H1 (cell line): ENCODE data around the gene AIM2. TPM values are rescaled to one million over a fixed set of nuclear protein-coding genes. Genes with fewer than 3 reads are reported as not detected.
"Not testable (repeated sequence)": the region's sequence is repeated elsewhere in the genome, so short reads cannot be mapped to it uniquely, and the experiment has no call there.

Experiments used
- CTCF ChIA-PET: fragments of 300-600 bp; sonication (Branson Sonifier 250); formaldehyde crosslinking; loops from one replicate; lab custom pipeline; 2021; ENCODE audit not compliant: partially characterized antibody; lab: Charles Lee
- POLR2A ChIA-PET: fragments of 300-600 bp; sonication (Branson Sonifier 250); formaldehyde crosslinking; loops from one replicate; lab custom pipeline; 2021; ENCODE audit warnings: inconsistent platforms; ENCODE audit not compliant: partially characterized antibody; lab: Charles Lee
- DNase-seq, 2 experiments: peaks; one replicate each; pipeline versions ENCODE4 v3.0.0 to v3.0.0-alpha.2; 2010 to 2022; ENCODE audit warnings: low spot score in 2 of 2, low read depth in 1 of 2, mixed read lengths in 1 of 2
- FAIRE-seq: peaks from 2 replicates; lab custom pipeline; 2011; peaks lifted over from hg19 to GRCh38; lab: Jason Lieb, UNC
- H2AFZ ChIP-seq: 2 replicates; pipeline ENCODE4 v1.8.1; 2012; ENCODE audit warnings: low read length, inconsistent platforms
- H2AK5ac ChIP-seq: 2 replicates; pipeline ENCODE4 v1.6.1; 2013; ENCODE audit warnings: low read depth, low read length
- H2BK120ac ChIP-seq: replicated peaks from 2 replicates; pipeline ENCODE3; 2013; ENCODE audit warnings: low read depth, low read length, inconsistent platforms
- H2BK12ac ChIP-seq: 2 replicates; pipeline ENCODE4 v1.6.1; 2013; ENCODE audit warnings: low read depth, low read length
- H2BK15ac ChIP-seq: 2 replicates; pipeline ENCODE4 v1.6.1; 2013; ENCODE audit warnings: low read length
- H2BK20ac ChIP-seq: 2 replicates; pipeline ENCODE4 v1.6.1; 2013; ENCODE audit warnings: low read length
- H2BK5ac ChIP-seq: 2 replicates; pipeline ENCODE4 v1.6.1; 2013; ENCODE audit warnings: low read depth, low read length
- H3K14ac ChIP-seq: 2 replicates; pipeline ENCODE4 v1.6.1; 2013; ENCODE audit warnings: inconsistent platforms; ENCODE audit not compliant: insufficient read length
- H3K18ac ChIP-seq: 2 replicates; pipeline ENCODE4 v1.6.1; 2013; ENCODE audit warnings: low read length; ENCODE audit errors: extremely low read depth
- H3K23ac ChIP-seq: 2 replicates; pipeline ENCODE4 v1.6.1; 2013; ENCODE audit warnings: inconsistent platforms; ENCODE audit not compliant: insufficient read length
- H3K23me2 ChIP-seq: 2 replicates; pipeline ENCODE4 v1.6.1; 2013; ENCODE audit warnings: low read depth, low read length
- H3K27ac ChIP-seq: 2 replicates; pipeline ENCODE4 v1.6.1; 2011; ENCODE audit warnings: low read depth, low read length, inconsistent platforms
- H3K27me3 ChIP-seq, 4 experiments: replicated peaks in 1 of 4; 1 replicate in 1 of 4; 2 replicates in 3 of 4; pipeline versions ENCODE4 v1.6.1 to v1.8.1; 2011 to 2013; ENCODE audit warnings: low read length in 3 of 4, mild to moderate bottlenecking in 3 of 4, inconsistent platforms in 2 of 4, mixed read lengths in 2 of 4, moderate library complexity in 1 of 4; ENCODE audit not compliant: control insufficient read depth in 3 of 4, insufficient read depth in 3 of 4; ENCODE audit errors: extremely low read depth in 1 of 4
- H3K36me3 ChIP-seq, 4 experiments: 2 replicates each; pipeline versions ENCODE4 v1.6.1 to v1.8.1; 2011 to 2013; ENCODE audit warnings: mild to moderate bottlenecking in 4 of 4, low read length in 3 of 4, moderate library complexity in 2 of 4, control low read depth in 1 of 4, inconsistent platforms in 1 of 4; ENCODE audit not compliant: insufficient read depth in 4 of 4, control insufficient read depth in 2 of 4
- H3K4ac ChIP-seq: replicated peaks from 2 replicates; pipeline ENCODE3; 2013; ENCODE audit warnings: low read length, low read depth, mixed read lengths, inconsistent platforms; ENCODE audit not compliant: insufficient read length
- H3K4me1 ChIP-seq, 4 experiments: replicated peaks in 1 of 4; 1 replicate in 1 of 4; 2 replicates in 3 of 4; pipeline versions ENCODE4 v1.6.1 to v1.8.1; 2011 to 2013; ENCODE audit warnings: low read length in 3 of 4, inconsistent platforms in 2 of 4, mixed read lengths in 1 of 4; ENCODE audit not compliant: insufficient read depth in 4 of 4, control insufficient read depth in 3 of 4
- H3K4me2 ChIP-seq, 2 experiments: 2 replicates each; pipeline versions ENCODE4 v1.6.1 to v1.8.1; 2011 to 2013; ENCODE audit warnings: low read depth in 2 of 2, low read length in 2 of 2, control low read depth in 1 of 2, inconsistent platforms in 1 of 2, mild to moderate bottlenecking in 1 of 2; ENCODE audit not compliant: insufficient read depth in 1 of 2
- H3K4me3 ChIP-seq, 4 experiments: fragments of 200-600, 300-600 bp in 1 of 4; sonication (generic), shearing (Covaris generic), sonication (Bioruptor Twin) in 1 of 4; 2 replicates each; pipeline versions ENCODE4 v1.5.1 to v1.8.1; 2011 to 2016; ENCODE audit warnings: low read length in 4 of 4, low read depth in 3 of 4, control low read depth in 2 of 4, inconsistent platforms in 2 of 4, mild to moderate bottlenecking in 2 of 4, mixed read lengths in 1 of 4, moderate library complexity in 1 of 4; ENCODE audit not compliant: insufficient read depth in 2 of 4; ENCODE audit errors: extremely low read depth in 1 of 4
- H3K56ac ChIP-seq: replicated peaks from 2 replicates; pipeline ENCODE3; 2013; ENCODE audit warnings: low read depth, mild to moderate bottlenecking, mixed read lengths, low read length, inconsistent platforms; ENCODE audit not compliant: insufficient read length
- H3K79me1 ChIP-seq: 2 replicates; pipeline ENCODE4 v1.6.1; 2013; ENCODE audit warnings: low read depth, low read length, control low read depth
- H3K79me2 ChIP-seq, 2 experiments: 2 replicates each; pipeline versions ENCODE4 v1.6.1 to v1.8.1; 2012 to 2013; ENCODE audit warnings: low read length in 2 of 2, mild to moderate bottlenecking in 2 of 2, inconsistent platforms in 1 of 2; ENCODE audit not compliant: insufficient read depth in 2 of 2, control insufficient read depth in 1 of 2
- H3K9ac ChIP-seq, 4 experiments: replicated peaks in 1 of 4; 1 replicate in 1 of 4; 2 replicates in 3 of 4; pipeline versions ENCODE4 v1.6.1 to v1.8.1; 2011 to 2013; ENCODE audit warnings: low read depth in 3 of 4, low read length in 3 of 4, control low read depth in 2 of 4, mild to moderate bottlenecking in 2 of 4, moderate library complexity in 2 of 4, inconsistent platforms in 1 of 4; ENCODE audit errors: extremely low read depth in 1 of 4
- H3K9me3 ChIP-seq, 2 experiments: 2 replicates each; pipeline versions ENCODE4 v1.6.1 to v1.8.1; 2012 to 2013; ENCODE audit warnings: mild to moderate bottlenecking in 2 of 2, moderate library complexity in 2 of 2, control low read depth in 1 of 2, inconsistent platforms in 1 of 2, low read depth in 1 of 2, low read length in 1 of 2, mixed read lengths in 1 of 2; ENCODE audit not compliant: insufficient read depth in 2 of 2
- H4K20me1 ChIP-seq, 2 experiments: replicated peaks in 1 of 2; 2 replicates each; pipeline versions ENCODE3 to v1.8.1; 2011 to 2013; ENCODE audit warnings: inconsistent platforms in 2 of 2, low read length in 2 of 2, mild to moderate bottlenecking in 1 of 2; ENCODE audit not compliant: insufficient read depth in 2 of 2, control insufficient read depth in 1 of 2
- H4K5ac ChIP-seq: 2 replicates; pipeline ENCODE4 v1.6.1; 2013; ENCODE audit warnings: low read length, low read depth, mixed read lengths, inconsistent platforms; ENCODE audit not compliant: insufficient read length
- H4K8ac ChIP-seq: 2 replicates; pipeline ENCODE4 v1.8.0; 2013; ENCODE audit warnings: mild to moderate bottlenecking, moderate library complexity, low read length, inconsistent platforms; ENCODE audit not compliant: insufficient read depth; ENCODE audit errors: extremely low read depth
- H4K91ac ChIP-seq: replicated peaks from 2 replicates; pipeline ENCODE3; 2013; ENCODE audit warnings: low read length, mixed read lengths, inconsistent platforms; ENCODE audit not compliant: insufficient read length
- WGBS, 2 experiments: shearing (Covaris generic) in 1 of 2; methylation state at CpG; one replicate each; pipeline versions ENCODE4 v1.1.6 to v1.1.7; 2013 to 2015; ENCODE audit warnings: low lambda C conversion rate in 2 of 2, mixed read lengths in 2 of 2, inconsistent platforms in 1 of 2, low coverage in 1 of 2, missing lambda C conversion rate in 1 of 2; ENCODE audit not compliant: insufficient replicate concordance in 2 of 2, insufficient coverage in 1 of 2, insufficient read length in 1 of 2; ENCODE audit errors: extremely low coverage in 1 of 2, missing lambda C conversion rate in 1 of 2; 5-methylcytosine and 5-hydroxymethylcytosine counted together
- polyA plus RNA-seq, 7 experiments: library from polyadenylated mRNA; depleted of rRNA in 3 of 7; stranded (reverse) in 5 of 7; unstranded in 2 of 7; fragments of >200 nt in 5 of 7; fragments of 200-250 nt in 2 of 7; gene quantifications; 1 replicate in 5 of 7; 2 replicates in 1 of 7; 4 replicates in 1 of 7; pipeline versions ENCODE4 v1.2.1 to v1.2.3, GENCODE V29; 2011 to 2013; ENCODE audit warnings: missing spikeins in 2 of 7, mixed read lengths in 2 of 7
- total RNA-seq: library from RNA; stranded (reverse); fragmentation: NEBNext Ultra II Directional; extraction: Animal tissue kit (Norgen Biotek cat#: 25700); gene quantifications from 2 replicates; pipeline ENCODE4 v1.2.1, GENCODE V29; 2021

AIM2 gene
- total and polyA plus RNA-seq, 2 of the 8 experiments (the other 6 are each of a cell fraction or from before 2014, with no cell fraction given), result 0.21 to 2.1 TPM

- H3K9ac ChIP-seq, FAIRE-seq, H3K9me3 ChIP-seq, H3K23me2 ChIP-seq, H3K4me1 ChIP-seq, H2AFZ ChIP-seq, H3K36me3 ChIP-seq, H3K14ac ChIP-seq, H2BK12ac ChIP-seq, H3K18ac ChIP-seq, H4K91ac ChIP-seq, H4K8ac ChIP-seq, H3K27me3 ChIP-seq, H2AK5ac ChIP-seq, DNase-seq, H2BK20ac ChIP-seq, H3K79me1 ChIP-seq, H3K4ac ChIP-seq, H3K79me2 ChIP-seq, H2BK120ac ChIP-seq, H4K20me1 ChIP-seq, H4K5ac ChIP-seq, H3K4me2 ChIP-seq, H2BK5ac ChIP-seq, H3K27ac ChIP-seq, H3K56ac ChIP-seq, CTCF ChIA-PET, H3K23ac ChIP-seq, H3K4me3 ChIP-seq, H2BK15ac ChIP-seq: not testable (repeated sequence)
- POLR2A ChIA-PET, result interaction anchor here (0.9 kb wide), 1 partner anchor 27 kb away, joined by 3 read pairs; no protein-coding TSS in a partner anchor
- 97% methylated on average over 2 of the region's 2 CpGs; no CpG with 5 or more reads in 1 of the 2 experiments for WGBS, 2 experiments
These were observed 49.7 kb downstream of the AIM2 start for GRCh38 chr1:159026841-159027240.
